ENCODE data around the gene COL9A2. TPM values are rescaled to one million over a fixed set of nuclear protein-coding genes. Genes with fewer than 3 reads are reported as not detected.

COL9A2 gene
- total RNA-seq, 1 donor from 2014 or later, result 3.8 TPM

DNA sequence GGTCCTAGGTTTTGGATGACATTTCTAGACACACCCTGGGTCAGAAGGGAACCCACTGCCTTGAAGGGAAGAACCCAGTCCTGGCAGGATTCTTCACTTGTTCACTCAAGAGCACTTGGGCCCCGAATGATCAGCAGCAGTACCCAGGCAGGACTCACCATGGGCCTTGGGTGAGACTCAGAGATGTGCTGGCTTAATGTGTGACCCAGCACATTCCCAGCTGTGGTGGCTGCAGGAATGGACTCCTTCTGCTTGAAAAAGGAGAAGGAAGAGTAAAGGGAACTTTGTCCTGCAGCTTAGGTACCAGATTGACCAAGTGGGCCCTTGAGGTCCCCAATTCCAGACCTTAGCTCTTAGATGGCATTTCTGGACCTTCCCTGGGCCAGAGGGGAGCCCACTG, 44.1 kb upstream of the COL9A2 start:
- no peak overlapping the region for H3K4me3 ChIP-seq
- H3K4me1 ChIP-seq, result no peaks in the 10 kb centered on the region
- no peaks in the 10 kb centered on the region for H3K36me3 ChIP-seq
- ATAC-seq, result no peak
- no peak for DNase-seq
- intact Hi-C loops (cut with DNase I), result no loop called here
- no peaks in the 10 kb centered on the region for H3K9me3 ChIP-seq
- no peaks in the 10 kb centered on the region for H3K27me3 ChIP-seq
- no peak overlapping the region for H3K27ac ChIP-seq
- TF ChIP-seq, protein P1, sequence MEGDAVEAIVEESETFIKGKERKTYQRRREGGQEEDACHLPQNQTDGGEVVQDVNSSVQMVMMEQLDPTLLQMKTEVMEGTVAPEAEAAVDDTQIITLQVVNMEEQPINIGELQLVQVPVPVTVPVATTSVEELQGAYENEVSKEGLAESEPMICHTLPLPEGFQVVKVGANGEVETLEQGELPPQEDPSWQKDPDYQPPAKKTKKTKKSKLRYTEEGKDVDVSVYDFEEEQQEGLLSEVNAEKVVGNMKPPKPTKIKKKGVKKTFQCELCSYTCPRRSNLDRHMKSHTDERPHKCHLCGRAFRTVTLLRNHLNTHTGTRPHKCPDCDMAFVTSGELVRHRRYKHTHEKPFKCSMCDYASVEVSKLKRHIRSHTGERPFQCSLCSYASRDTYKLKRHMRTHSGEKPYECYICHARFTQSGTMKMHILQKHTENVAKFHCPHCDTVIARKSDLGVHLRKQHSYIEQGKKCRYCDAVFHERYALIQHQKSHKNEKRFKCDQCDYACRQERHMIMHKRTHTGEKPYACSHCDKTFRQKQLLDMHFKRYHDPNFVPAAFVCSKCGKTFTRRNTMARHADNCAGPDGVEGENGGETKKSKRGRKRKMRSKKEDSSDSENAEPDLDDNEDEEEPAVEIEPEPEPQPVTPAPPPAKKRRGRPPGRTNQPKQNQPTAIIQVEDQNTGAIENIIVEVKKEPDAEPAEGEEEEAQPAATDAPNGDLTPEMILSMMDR (IDR thresholded peaks at IDR 0.05), result no peak

DNA sequence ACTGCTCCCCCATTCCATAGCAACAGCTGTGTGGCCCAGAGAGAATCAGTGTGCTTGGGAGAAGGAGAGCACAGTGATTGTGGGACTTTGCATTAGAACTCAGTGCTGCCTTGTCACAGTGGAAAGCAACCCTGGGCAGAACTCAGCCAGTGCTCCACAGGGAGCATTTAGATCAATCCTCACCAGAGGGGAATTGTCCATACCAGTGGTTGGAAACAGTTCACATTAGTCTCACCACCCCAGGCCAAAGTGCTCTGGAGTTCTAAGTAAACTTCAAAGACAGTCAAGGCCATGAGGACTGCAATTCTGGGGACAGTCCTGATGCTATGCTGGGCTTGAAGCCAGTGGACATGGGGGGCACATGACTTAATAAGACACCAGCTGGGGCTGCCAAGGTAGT, 43.5 kb upstream of the COL9A2 start:
- DNase-seq (no peak), ATAC-seq (no peak)
- no peak overlapping the region for H3K4me3 ChIP-seq
- H3K36me3 ChIP-seq, result no peaks in the 10 kb centered on the region
- TF ChIP-seq, protein P1 (IDR thresholded peaks at IDR 0.05), result no peak
- H3K27me3 ChIP-seq, result no peaks in the 10 kb centered on the region
- no peaks in the 10 kb centered on the region for H3K9me3 ChIP-seq
- intact Hi-C loops (cut with DNase I), result no loop called here
- no peaks in the 10 kb centered on the region for H3K4me1 ChIP-seq
- H3K27ac ChIP-seq, result no peak overlapping the region

DNA sequence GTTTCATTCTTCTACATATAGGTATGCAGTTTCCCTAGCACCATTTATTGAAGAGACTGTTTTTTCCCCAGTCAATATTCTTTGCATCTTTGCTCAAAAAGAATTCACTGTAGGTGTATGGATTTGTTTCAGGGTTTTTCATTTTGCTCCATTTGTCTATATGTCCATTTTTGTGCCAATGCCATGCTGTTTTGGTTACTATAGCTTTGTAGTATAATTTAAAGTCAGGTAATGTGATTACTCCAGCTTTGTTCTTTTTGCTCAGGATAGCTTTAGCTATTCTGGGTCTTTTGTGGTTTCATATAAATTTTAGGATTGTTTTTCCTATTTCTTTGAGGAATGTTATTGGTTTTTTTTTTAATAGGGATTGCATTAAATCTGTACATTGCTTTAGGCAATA, 40.5 kb upstream of the COL9A2 start:
- TF ChIP-seq, protein P1 (IDR thresholded peaks at IDR 0.05), result no peak
- H3K36me3 ChIP-seq, result no peaks in the 10 kb centered on the region
- intact Hi-C loops (cut with DNase I), result no loop called here
- no peaks in the 10 kb centered on the region for H3K9me3 ChIP-seq
- H3K27ac ChIP-seq, result no peak overlapping the region
- ATAC-seq, result no peak
- no peak for DNase-seq
- H3K4me3 ChIP-seq, result no peak overlapping the region
- no peaks in the 10 kb centered on the region for H3K4me1 ChIP-seq
- H3K27me3 ChIP-seq, result no peaks in the 10 kb centered on the region

DNA sequence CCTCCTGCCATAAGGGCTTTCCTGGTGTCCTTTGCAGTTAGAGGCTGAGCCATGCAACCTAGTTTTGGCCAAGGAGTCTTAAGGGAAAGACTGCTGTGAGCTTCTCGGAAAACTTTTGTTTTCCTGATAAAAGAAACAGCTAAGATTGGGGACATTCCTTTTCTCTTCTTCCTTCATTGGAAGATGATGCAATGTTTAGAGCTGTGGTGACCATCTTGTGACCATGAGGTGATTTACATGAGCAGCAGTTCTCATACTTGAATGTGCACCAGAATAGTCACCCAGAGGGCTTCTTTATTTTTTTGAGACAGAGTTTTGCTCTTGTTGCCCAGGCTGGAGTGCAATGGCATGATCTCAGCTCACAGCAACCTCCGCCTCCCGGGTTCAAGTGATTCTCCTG, 36.0 kb upstream of the COL9A2 start:
- H3K27me3 ChIP-seq, result no peaks in the 10 kb centered on the region
- peak overlapping the region; percentile 45 for H3K27ac ChIP-seq
- no peak for DNase-seq
- no peaks in the 10 kb centered on the region for H3K9me3 ChIP-seq
- peak; percentile 60 for ATAC-seq
- no peaks in the 10 kb centered on the region for H3K36me3 ChIP-seq
- H3K4me3 ChIP-seq, result no peak overlapping the region
- no peaks in the 10 kb centered on the region for H3K4me1 ChIP-seq
- TF ChIP-seq, protein P1 (IDR thresholded peaks at IDR 0.05), result no peak
- intact Hi-C loops (cut with DNase I), result no loop called here

DNA sequence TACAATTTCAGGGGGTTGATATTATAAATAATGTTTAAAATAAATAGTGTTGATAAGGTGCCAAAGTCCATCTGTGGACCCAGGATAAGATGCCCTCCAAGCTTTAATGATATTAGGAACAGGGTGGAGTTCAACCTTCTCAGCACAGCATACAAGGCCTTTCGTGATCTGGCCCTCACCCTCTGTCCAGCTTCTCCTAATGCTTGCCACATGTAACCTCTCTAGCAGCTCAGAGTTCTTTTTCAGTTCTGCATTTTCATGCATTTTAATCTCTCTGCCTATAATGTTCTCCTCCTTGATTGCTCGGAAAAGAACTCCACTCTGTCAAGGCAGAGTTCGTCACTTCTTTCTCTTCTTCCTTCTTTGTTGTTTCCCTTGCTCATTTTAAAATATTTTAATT, 35.0 kb upstream of the COL9A2 start:
- H3K27ac ChIP-seq, result peak overlapping the region; percentile 45
- intact Hi-C loops (cut with DNase I), result no loop called here
- H3K4me1 ChIP-seq, result no peaks in the 10 kb centered on the region
- DNase-seq, result no peak
- H3K27me3 ChIP-seq, result no peaks in the 10 kb centered on the region
- ATAC-seq, result peak; percentile 85
- TF ChIP-seq, protein P1 (IDR thresholded peaks at IDR 0.05), result no peak
- no peaks in the 10 kb centered on the region for H3K36me3 ChIP-seq
- H3K9me3 ChIP-seq, result no peaks in the 10 kb centered on the region
- no peak overlapping the region for H3K4me3 ChIP-seq

DNA sequence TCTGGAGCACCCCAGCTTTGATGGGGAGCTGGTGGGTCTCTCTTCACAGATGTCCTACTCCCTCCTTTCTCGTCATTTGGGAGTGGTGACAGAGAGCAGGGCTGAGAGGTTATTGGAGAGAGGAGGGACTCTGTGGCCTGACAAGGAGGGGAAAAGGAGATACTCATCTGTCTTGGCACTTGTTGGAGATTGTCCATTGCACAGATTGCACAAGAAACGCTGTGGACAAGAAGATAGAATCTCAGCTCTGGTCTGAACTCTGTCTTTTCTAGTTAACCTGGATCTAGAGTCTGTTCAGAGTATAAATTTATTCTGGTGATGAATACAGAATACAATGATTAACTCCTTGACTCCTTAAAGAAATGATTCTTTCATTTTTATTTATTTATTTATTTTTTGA, 34.0 kb upstream of the COL9A2 start:
- ATAC-seq (no peak), DNase-seq (no peak)
- no peak overlapping the region for H3K27ac ChIP-seq
- H3K9me3 ChIP-seq, result no peaks in the 10 kb centered on the region
- H3K4me3 ChIP-seq, result no peak overlapping the region
- no peaks in the 10 kb centered on the region for H3K36me3 ChIP-seq
- intact Hi-C loops (cut with DNase I), result no loop called here
- TF ChIP-seq, protein P1 (IDR thresholded peaks at IDR 0.05), result no peak
- H3K27me3 ChIP-seq, result no peaks in the 10 kb centered on the region
- no peaks in the 10 kb centered on the region for H3K4me1 ChIP-seq

Measured in upper lobe of right lung (tissue), 1 donor.